Measurements from ENCODE around the gene REG4.
"Not testable (repeated sequence)": the region's sequence is repeated elsewhere in the genome, so short reads cannot be mapped to it uniquely, and the experiment has no call there.

Gene REG4

DNA sequence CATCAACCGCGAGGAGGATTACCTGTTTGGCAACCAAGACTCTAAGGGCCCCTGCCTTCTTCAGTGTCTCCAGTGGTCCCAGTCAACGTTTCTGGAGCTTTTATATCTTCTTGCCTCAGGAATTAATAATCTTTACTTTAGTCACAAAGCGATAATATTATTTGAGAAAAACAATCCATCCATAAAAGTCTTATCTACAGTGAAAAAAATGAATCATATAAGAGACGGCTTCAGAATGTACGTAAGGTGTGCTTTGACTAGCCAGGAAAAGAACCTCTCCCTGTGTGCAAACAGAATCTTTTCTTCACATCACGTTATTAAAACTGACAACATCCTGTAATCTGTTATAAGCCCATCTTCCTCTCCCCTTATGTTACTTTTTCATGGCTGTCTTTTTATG, at the start of gene REG4:
REG4 (minus strand) TSS at position 74 of the 400 bp plus-strand sequence. CDS start 2,691 bp downstream, outside the sequence.
- no peak for DNase-seq

DNA sequence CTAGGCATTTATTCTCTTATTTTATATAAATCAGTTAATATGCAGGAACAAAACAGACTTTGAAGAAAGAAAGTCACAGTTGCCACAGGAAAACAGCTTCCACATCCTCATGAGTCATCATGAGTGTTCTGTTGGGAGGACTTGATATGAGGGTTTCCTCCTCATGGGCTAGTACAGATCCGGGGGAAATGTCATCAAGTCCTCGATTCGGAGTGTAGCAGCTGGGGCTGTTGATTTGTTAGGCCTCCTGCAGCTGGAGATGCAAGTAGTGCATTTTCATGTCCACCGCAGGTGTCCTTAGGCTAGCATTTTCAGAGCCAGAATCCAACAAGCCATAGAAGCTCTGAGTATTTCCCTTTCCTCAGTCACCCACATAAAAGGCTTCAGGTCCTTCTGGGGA, 48.4 kb upstream of the REG4 start:
- DNase-seq, result no peak

DNA sequence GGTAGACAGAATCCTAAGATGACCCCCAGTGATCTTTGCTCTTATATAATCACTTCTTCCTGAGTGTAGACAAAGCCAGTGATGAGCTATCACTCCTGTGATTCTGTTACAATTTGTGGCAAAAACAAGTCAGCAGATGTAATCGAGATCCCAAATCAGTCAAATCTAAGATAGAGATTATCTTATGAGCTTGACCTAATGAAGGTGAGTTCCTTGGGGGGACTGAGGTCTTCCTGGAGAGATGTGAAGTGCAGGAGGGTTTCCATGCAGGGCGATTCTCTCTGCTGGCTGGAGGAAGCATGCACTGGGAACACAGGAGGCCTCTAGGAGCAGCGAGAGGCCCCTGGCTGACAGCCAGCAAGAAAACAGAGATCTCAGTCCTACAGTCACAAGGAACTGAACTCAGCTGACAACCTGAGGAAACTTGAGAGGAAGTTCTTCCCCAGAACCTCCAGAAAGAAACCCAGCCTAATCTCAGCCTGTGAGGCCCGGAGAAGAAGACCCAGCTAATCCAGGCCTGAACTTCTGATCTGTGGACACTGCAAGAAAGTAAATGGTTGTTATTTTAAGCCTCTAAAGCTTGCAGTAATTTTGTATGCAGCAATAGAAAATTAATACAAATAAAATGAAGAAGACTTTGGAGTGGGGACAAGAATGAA, 47.4 kb upstream of the REG4 start:
- not testable (repeated sequence) for DNase-seq

- DNase-seq, result no peak
Measured at GRCh38 chr1:119858126-119858525, 46.9 kb upstream of the REG4 start.

DNA sequence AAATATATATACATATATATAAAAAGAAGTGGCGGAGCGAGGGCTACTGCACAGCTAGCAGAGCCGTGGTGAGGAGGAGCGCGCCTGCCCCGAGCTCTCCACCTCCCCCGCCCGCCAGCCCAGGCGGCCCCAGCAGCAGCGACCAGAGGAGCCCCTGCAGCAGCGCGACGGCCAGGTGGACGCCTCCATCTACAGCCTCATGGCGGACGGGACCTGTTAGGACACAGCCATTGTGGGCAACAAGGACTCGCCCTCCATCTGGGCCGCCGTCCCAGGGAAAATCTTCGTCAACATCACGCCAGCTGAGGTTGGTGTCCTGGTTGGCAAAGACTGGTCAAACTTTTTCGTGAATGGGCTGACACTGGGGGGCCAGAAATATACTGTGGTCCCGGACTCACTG, 41.9 kb upstream of the REG4 start:
- no peak for DNase-seq

- DNase-seq, result not testable (repeated sequence)
Measured at GRCh38 chr1:119844206-119844605, 32.9 kb upstream of the REG4 start.

DNA sequence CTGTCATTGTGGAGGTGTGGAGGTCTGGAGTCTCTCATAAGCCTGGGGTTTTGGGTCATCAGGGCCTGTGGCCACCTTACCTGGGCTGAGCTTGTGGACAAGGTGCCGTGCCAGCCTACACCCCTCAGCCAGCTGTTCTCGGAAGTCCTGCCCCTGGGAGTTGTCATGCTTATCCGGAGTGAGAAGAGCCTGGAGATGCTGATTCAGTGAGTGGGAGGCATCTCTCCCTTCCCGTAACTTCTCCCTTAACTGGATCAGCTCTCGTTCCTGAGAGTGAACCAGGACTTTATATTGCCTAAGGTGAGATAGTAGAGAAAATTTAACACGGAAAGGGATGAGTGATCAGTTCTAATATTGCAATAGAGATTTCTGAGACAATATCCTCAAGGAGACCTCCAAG, 30.0 kb upstream of the REG4 start:
- no peak for DNase-seq

GRCh38 chr1:119840745-119841144, 29.5 kb upstream of the REG4 start:
- no peak for DNase-seq

DNA sequence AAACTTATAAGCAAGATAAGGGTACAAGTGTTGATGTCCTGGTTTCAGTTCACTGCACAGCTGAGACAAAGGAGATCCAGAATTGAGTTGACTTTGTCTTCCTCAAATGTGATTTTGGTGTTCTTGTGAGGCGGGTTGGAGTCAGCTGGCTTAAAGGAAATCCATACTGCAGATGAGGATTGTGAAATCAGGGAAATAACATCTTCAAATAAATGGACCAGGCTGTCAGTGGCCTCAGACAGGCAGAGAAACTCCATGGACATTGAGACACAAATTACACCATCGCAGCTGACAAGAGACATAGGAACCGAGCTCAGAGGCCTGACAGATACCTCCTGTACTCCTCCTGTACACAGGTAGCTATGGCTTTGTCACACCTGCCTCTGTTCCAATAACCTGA, 27.0 kb upstream of the REG4 start:
- no peak for DNase-seq

GRCh38 chr1:119834990-119835389, 23.7 kb upstream of the REG4 start:
- DNase-seq, result no peak

DNA sequence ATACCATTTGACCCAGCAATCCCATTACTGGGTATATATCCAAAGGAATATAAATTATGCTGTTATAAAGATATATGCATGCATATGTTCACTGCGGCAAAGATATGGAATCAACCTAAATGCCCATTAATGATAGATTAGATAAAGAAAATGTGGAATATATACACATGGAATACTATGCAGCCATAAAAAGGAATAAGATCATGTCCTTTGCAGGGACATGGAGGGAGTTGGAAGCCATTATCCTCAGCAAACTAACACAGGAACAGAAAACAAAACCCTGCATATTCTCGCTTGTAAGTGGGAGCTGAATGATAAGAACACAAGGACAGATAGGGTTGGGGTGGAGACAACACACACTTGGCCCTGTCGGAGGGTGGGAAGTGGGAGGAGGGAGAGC, 19.8 kb upstream of the REG4 start:
- no peak for DNase-seq

- peak in 2 of 56 donors; percentile 1 to 9 for DNase-seq
Measured at GRCh38 chr1:119829625-119830024, 18.4 kb upstream of the REG4 start.

- not testable (repeated sequence) for DNase-seq
Measured at GRCh38 chr1:119829006-119829405, 17.7 kb upstream of the REG4 start.

- DNase-seq, result no peak
Measured at GRCh38 chr1:119828266-119828665, 17.0 kb upstream of the REG4 start.

- DNase-seq, result no peak
Measured at GRCh38 chr1:119827010-119827409, 15.8 kb upstream of the REG4 start.

GRCh38 chr1:119822406-119822805, 11.1 kb upstream of the REG4 start:
- no peak for DNase-seq

GRCh38 chr1:119818181-119818580, 6.9 kb upstream of the REG4 start:
- no peak for DNase-seq

DNA sequence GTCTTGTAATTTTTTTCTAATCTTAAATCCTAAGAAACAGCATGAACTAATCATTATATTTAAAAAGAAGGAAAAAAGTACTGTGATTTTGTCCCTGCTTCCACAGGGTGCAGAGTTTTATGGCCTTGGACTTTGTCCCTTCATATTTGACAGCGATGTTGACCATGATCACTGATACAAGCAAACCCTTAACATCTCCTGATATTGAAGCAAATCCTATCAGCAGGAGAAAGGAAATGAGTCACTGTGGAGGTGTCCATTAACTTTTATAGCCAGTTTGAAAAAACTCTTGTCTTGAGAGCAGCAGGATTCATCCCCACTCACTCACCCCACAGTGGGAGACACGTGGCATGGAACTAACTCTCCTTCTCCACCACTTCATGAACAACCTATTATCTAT, 5.1 kb upstream of the REG4 start:
- no peak for DNase-seq

- DNase-seq, result no peak
Measured at GRCh38 chr1:119815928-119816327, 4.7 kb upstream of the REG4 start.

- no peak for DNase-seq
Measured at GRCh38 chr1:119815361-119815760, 4.1 kb upstream of the REG4 start.

- no peak for DNase-seq
Measured at GRCh38 chr1:119814288-119814687, 3.0 kb upstream of the REG4 start.

- DNase-seq, result no peak
Measured at GRCh38 chr1:119811985-119812557, 811 bp upstream of the REG4 start.

DNA sequence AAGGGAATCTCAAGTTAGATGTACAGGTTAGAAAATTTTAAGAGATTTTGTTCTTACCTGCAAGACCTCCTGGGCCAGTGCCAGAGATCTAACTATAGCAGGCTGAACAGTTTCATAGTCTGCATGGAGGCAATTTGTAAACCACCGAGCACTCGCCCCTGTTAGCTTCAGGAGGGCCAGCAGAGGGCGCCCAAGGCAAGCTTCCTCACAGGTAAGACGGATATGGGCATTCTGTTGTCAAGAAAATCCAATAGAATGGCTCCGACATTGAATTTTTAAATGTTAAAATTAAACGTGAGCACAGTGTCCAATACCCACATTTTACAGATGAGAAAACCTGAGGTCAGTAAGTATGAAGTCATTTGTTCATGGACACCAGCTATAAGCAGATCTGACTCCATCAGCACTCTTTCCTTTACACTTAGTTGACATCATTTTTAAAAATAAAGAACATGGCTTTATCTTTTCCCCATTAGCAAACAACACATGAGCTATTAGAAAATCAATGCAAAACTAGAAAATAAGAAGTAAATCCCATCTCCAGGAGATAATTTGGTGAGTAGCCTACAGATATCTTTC, 2.2 kb downstream of the REG4 start:
- DNase-seq, result peak in 45 of 56 donors; percentile 1 to 80 (median 38)
